Endothelial cell of umbilical vein (primary cell): ENCODE data around the gene HIP1R. TPM values are rescaled to one million over a fixed set of nuclear protein-coding genes. Genes with fewer than 3 reads are reported as not detected.
A peak's percentile ranks its signal among the peaks of the same experiment; 100 is the strongest.

Experiments used
- BruUV-seq: library from RNA; stranded (reverse); fragments of 400-500 nt; replicated peaks from 2 replicates; lab custom pipeline; 2021; lab: Mats Ljungman, UMichigan
- CTCF ChIA-PET: fragments of 300-600, 350-600 bp; sonication (Branson Sonifier 250); formaldehyde crosslinking; loops from one replicate; lab custom pipeline; 2021; ENCODE audit warnings: antibody characterized with exemption, inconsistent platforms; lab: Charles Lee
- POLR2A ChIA-PET: fragments of 300-600, 350-600 bp; sonication (Branson Sonifier 250); formaldehyde crosslinking; loops from one replicate; lab custom pipeline; 2021; ENCODE audit warnings: antibody characterized with exemption, inconsistent platforms; lab: Charles Lee
- DNase-seq: peaks from one replicate; pipeline ENCODE4 v3.0.0-alpha.2; 2011; ENCODE audit warnings: low read depth, low spot score
- FAIRE-seq: peaks from 2 replicates; lab custom pipeline; 2011; peaks lifted over from hg19 to GRCh38; lab: Jason Lieb, UNC
- H2AFZ ChIP-seq: 2 replicates; pipeline ENCODE4 v1.6.0; 2012; ENCODE audit warnings: low read depth, low read length, control low read depth, inconsistent platforms
- H3K27ac ChIP-seq: 2 replicates; pipeline ENCODE4 v1.5.1; 2011; ENCODE audit warnings: low read depth, mild to moderate bottlenecking, control low read depth, low read length, moderate library complexity; ENCODE audit not compliant: insufficient read depth
- H3K27me3 ChIP-seq, 2 experiments: 2 replicates each; pipeline versions ENCODE4 v1.6.0 to v1.6.1; 2011; ENCODE audit warnings: low read length in 2 of 2, mixed read lengths in 1 of 2; ENCODE audit not compliant: control insufficient read depth in 2 of 2, insufficient read depth in 2 of 2
- H3K36me3 ChIP-seq, 2 experiments: 2 replicates in 1 of 2; 3 replicates in 1 of 2; pipeline ENCODE4 v1.5.1; 2011; ENCODE audit warnings: low read length in 2 of 2, mild to moderate bottlenecking in 1 of 2, moderate library complexity in 1 of 2; ENCODE audit not compliant: control insufficient read depth in 2 of 2, insufficient read depth in 2 of 2; ENCODE audit errors: extremely low read depth in 1 of 2
- H3K4me1 ChIP-seq: 3 replicates; pipeline ENCODE4 v1.5.1; 2011; ENCODE audit warnings: mild to moderate bottlenecking, low read length; ENCODE audit not compliant: control insufficient read depth, insufficient read depth; ENCODE audit errors: extremely low read depth
- H3K4me2 ChIP-seq: 2 replicates; pipeline ENCODE4 v1.6.1; 2011; ENCODE audit warnings: low read length, control low read depth, mixed read lengths; ENCODE audit not compliant: insufficient read depth
- H3K4me3 ChIP-seq, 3 experiments: fragments of 200-600 bp in 1 of 3; sonication (generic), shearing (Covaris generic) in 1 of 3; replicated peaks in 1 of 3; 2 replicates each; pipeline ENCODE4 v1.5.1; 2011 to 2016; ENCODE audit warnings: control low read depth in 3 of 3, low read length in 3 of 3, mild to moderate bottlenecking in 2 of 3, inconsistent platforms in 1 of 3, low read depth in 1 of 3, moderate library complexity in 1 of 3; ENCODE audit not compliant: insufficient read depth in 1 of 3
- H3K79me2 ChIP-seq: 2 replicates; pipeline ENCODE4 v1.6.0; 2012; ENCODE audit warnings: low read length, inconsistent platforms; ENCODE audit not compliant: control insufficient read depth, insufficient read depth
- H3K9ac ChIP-seq: replicated peaks from 2 replicates; pipeline ENCODE3; 2011; ENCODE audit warnings: low read length, control low read depth; ENCODE audit not compliant: insufficient read depth; ENCODE audit errors: extremely low read depth
- H3K9me1 ChIP-seq: replicated peaks from 3 replicates; pipeline ENCODE4 v1.6.0; 2011; ENCODE audit warnings: mild to moderate bottlenecking, low read length; ENCODE audit not compliant: control insufficient read depth, insufficient read depth; ENCODE audit errors: extremely low read depth
- H3K9me3 ChIP-seq: replicated peaks from 2 replicates; pipeline ENCODE4 v1.5.1; 2012; ENCODE audit warnings: low read length, inconsistent platforms; ENCODE audit not compliant: control insufficient read depth, insufficient read depth
- H4K20me1 ChIP-seq: replicated peaks from 2 replicates; pipeline ENCODE3; 2011; ENCODE audit warnings: mild to moderate bottlenecking, low read length; ENCODE audit not compliant: control insufficient read depth, insufficient read depth; ENCODE audit errors: extremely low read depth
- CTCF ChIP-seq, 2 donors: IDR thresholded peaks; 1 replicate in 1 of 2; 2 replicates in 1 of 2; pipeline ENCODE4 v1.5.1; 2011; ENCODE audit warnings: low read length in 2 of 2, mild to moderate bottlenecking in 2 of 2, moderate library complexity in 2 of 2, control low read depth in 1 of 2, inconsistent platforms in 1 of 2, low read depth in 1 of 2; ENCODE audit not compliant: insufficient read depth in 1 of 2; ENCODE audit errors: extremely low read depth in 1 of 2
- FOS ChIP-seq: IDR thresholded peaks from 2 replicates; pipeline ENCODE4 v1.6.1; 2011; ENCODE audit warnings: mild to moderate bottlenecking, low read length, moderate library complexity, borderline replicate concordance; ENCODE audit not compliant: insufficient read depth
- GATA2 ChIP-seq: IDR thresholded peaks from 2 replicates; pipeline ENCODE4 v1.7.0; 2011; ENCODE audit warnings: low read depth, mild to moderate bottlenecking, moderate library complexity, mixed read lengths, low read length; ENCODE audit not compliant: insufficient read length, insufficient read depth
- JUN ChIP-seq: IDR thresholded peaks from 2 replicates; pipeline ENCODE4 v1.6.1; 2011; ENCODE audit warnings: borderline replicate concordance, low read depth; ENCODE audit not compliant: insufficient read length, insufficient read depth
- MAX ChIP-seq: IDR thresholded peaks from 2 replicates; pipeline ENCODE4 v1.6.1; 2011; ENCODE audit not compliant: insufficient read depth, insufficient read length
- POLR2A ChIP-seq: IDR thresholded peaks from 2 replicates; pipeline ENCODE4 v1.6.1; 2012; ENCODE audit warnings: low read depth, mild to moderate bottlenecking, control low read depth, low read length
- dilution Hi-C: fragments of 300-500 bp; cut with MboI; formaldehyde crosslinking; loops from one replicate; pipeline ENCODE4 v1.15.0; 2019; ENCODE audit warnings: low sequenced_read_pairs; ENCODE audit not compliant: extremely low pct_ligation_motif_present
- intact Hi-C: fragments of 100-400 bp; cut with micrococcal nuclease; formaldehyde crosslinking; loops from one replicate; pipeline ENCODE4 v1.10.0; 2022
- polyA plus RNA-seq, 4 experiments: library from polyadenylated mRNA; depleted of rRNA in 3 of 4; stranded (reverse) in 3 of 4; unstranded in 1 of 4; fragments of >200 nt; gene quantifications; 2 replicates each; pipeline versions ENCODE4 v1.2.1 to v1.2.3, GENCODE V29; 2011 to 2012; ENCODE audit warnings: missing spikeins in 1 of 4
- total RNA-seq: library from RNA; stranded (reverse); gene quantifications from 2 replicates; pipeline ENCODE4 v1.2.3, GENCODE V29; 2021

Gene HIP1R
- total and polyA plus RNA-seq, 2 donors (not counting 3 experiments of a cell fraction or from before 2014, with no cell fraction given), result 111 to 122 TPM

GRCh38 chr12:122887819-122888212 lies 52.6 kb downstream of the HIP1R start:
- no TSS peak for BruUV-seq
- Histone ChIP-seq H3K9me3 (no peaks in the 10 kb centered on the region), H3K4me2 (peak overlapping the region; percentile 21), H2AFZ (no peak overlapping the region), H3K27ac (peak overlapping the region; percentile 87), H3K4me1 (peaks cover 67% of the 10 kb centered on the region), H3K27me3 (no peaks in the 10 kb centered on the region), H3K79me2 (peaks cover 86% of the 10 kb centered on the region), H3K4me3 (peak overlapping the region in 1 of 3 experiments; percentile 24), H3K9ac (peak overlapping the region; percentile 71), H3K36me3 (no peaks in the 10 kb centered on the region), H3K9me1 (no peaks in the 10 kb centered on the region), H4K20me1 (no peaks in the 10 kb centered on the region)
- intact Hi-C loops, result loop anchor here (1.0 kb wide), 1 partner anchor 16 kb away; no protein-coding TSS in a partner anchor
- FAIRE-seq (no peak), DNase-seq (no peak)
- TF ChIP-seq JUN, result no peak
- TF ChIP-seq FOS, result no peak
- TF ChIP-seq CTCF (IDR thresholded peaks at IDR 0.05; ENCODE audit: extremely low read depth in 1 of 2, insufficient read depth in 1 of 2, low read depth in 1 of 2, low read length in 2 of 2), result no peak
- TF ChIP-seq GATA2, result no peak
- TF ChIP-seq POLR2A, result no peak
- TF ChIP-seq MAX, result no peak
- ChIA-PET POLR2A (interaction anchor here (0.5 to 1.3 kb wide), 2 partner anchors 43 to 86 kb away, joined by 3 to 4 read pairs; no protein-coding TSS in a partner anchor), CTCF (interaction anchor here (0.8 to 1.9 kb wide), 9 partner anchors 8 to 79 kb away, joined by 3 to 10 read pairs (median 4); partner anchors contain the start of gene ABCB9)
- dilution Hi-C loops, result no loop called here
